ENCODE results near the gene RAC3. TPM values are rescaled to one million over a fixed set of nuclear protein-coding genes. Genes with fewer than 3 reads are reported as not detected.

The RAC3 gene
- polyA plus RNA-seq, 1 experiment: 11.5 TPM

- peaks cover 3% of the 10 kb centered on the region; the same call in 1 of the 2 replicates for H3K36me3 ChIP-seq (ENCODE audit: control insufficient read depth, insufficient read depth, low read length)
- TF ChIP-seq, protein P1, sequence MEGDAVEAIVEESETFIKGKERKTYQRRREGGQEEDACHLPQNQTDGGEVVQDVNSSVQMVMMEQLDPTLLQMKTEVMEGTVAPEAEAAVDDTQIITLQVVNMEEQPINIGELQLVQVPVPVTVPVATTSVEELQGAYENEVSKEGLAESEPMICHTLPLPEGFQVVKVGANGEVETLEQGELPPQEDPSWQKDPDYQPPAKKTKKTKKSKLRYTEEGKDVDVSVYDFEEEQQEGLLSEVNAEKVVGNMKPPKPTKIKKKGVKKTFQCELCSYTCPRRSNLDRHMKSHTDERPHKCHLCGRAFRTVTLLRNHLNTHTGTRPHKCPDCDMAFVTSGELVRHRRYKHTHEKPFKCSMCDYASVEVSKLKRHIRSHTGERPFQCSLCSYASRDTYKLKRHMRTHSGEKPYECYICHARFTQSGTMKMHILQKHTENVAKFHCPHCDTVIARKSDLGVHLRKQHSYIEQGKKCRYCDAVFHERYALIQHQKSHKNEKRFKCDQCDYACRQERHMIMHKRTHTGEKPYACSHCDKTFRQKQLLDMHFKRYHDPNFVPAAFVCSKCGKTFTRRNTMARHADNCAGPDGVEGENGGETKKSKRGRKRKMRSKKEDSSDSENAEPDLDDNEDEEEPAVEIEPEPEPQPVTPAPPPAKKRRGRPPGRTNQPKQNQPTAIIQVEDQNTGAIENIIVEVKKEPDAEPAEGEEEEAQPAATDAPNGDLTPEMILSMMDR (IDR thresholded peaks at IDR 0.05; ENCODE audit: insufficient read depth, low read depth, low read length): no peak
- H3K27me3 ChIP-seq (ENCODE audit: control insufficient read depth, insufficient read depth, low read length): no peaks in the 10 kb centered on the region
- no peak overlapping the region for H3K4me3 ChIP-seq (ENCODE audit: low read depth, low read length)
- POLR2A ChIA-PET: interaction anchor here (1.0 kb wide), 1 partner anchor 11 kb away, joined by 4 read pairs; no protein-coding TSS in a partner anchor
- no peak for DNase-seq (ENCODE audit: low read depth)
- CTCF ChIA-PET: interaction anchor here (1.1 to 2.6 kb wide), 4 partner anchors 9 to 32 kb away, joined by 3 to 16 read pairs (median 4); partner anchors contain the start of gene NOTUM
Observed at GRCh38 chr17:81992306-81993102, 39.0 kb upstream of the RAC3 start.

DNA sequence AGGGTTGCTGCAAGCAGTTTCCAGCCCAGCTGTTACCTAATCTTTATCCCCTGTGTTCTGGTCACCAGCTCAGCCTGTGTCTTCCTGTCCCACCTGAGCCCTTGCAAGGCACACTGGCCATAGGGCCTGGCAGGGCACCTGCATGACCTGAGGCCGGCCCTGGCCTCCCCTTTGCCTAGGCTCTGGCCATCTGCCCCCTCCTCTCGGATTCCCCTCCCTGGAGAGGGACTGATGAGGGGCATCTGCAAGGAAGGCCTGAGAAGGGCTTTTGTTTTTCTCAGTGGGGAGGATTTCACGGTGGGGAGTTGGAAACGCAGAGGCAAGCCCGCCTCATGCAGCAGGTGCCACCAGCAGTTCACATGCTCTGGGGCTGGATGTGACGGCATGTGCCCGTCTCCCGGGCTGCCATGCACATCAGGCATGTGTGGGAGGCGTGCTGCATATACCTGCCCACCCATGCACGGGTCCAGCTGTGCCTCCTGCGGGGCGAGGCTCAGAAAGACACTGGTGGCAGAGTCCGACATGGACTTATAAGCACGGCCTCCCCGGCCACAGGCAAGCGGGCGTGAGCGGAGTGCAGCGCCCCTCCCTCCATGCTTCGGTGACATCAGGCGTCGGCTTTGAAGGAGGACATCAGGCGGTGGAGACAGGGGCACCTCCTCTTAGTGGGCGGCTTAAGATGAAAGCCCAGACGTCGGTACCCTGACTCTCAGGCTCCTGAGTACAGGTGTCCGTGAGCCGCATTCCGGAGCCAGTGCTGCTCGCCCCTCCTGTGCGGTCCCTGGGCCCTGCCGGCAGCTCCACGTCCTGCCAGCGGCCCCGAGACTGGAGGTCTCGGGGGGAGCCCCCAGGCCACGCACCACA, 37.5 kb upstream of the RAC3 start:
- Histone ChIP-seq H3K36me3 (ENCODE audit: control insufficient read depth, insufficient read depth, low read length) (peaks cover 3% of the 10 kb centered on the region; the same call in 1 of the 2 replicates), H3K27me3 (ENCODE audit: control insufficient read depth, insufficient read depth, low read length) (no peaks in the 10 kb centered on the region), H3K4me3 (ENCODE audit: low read depth, low read length) (no peak overlapping the region)
- POLR2A ChIA-PET: no interaction called here
- DNase-seq (ENCODE audit: low read depth): no peak
- CTCF ChIA-PET: interaction anchor here (1.5 kb wide), 1 partner anchor 35 kb away, joined by 6 read pairs; no protein-coding TSS in a partner anchor
- TF ChIP-seq, protein P1 (IDR thresholded peaks at IDR 0.05; ENCODE audit: insufficient read depth, low read depth, low read length): no peak

- H3K36me3 ChIP-seq (ENCODE audit: control insufficient read depth, insufficient read depth, low read length): peaks cover 3% of the 10 kb centered on the region
- H3K4me3 ChIP-seq (ENCODE audit: low read depth, low read length): no peak overlapping the region
- H3K27me3 ChIP-seq (ENCODE audit: control insufficient read depth, insufficient read depth, low read length): no peaks in the 10 kb centered on the region
- CTCF ChIA-PET: interaction anchor here (1.1 to 1.5 kb wide), 2 partner anchors 9 to 35 kb away, joined by 4 to 6 read pairs; no protein-coding TSS in a partner anchor
- TF ChIP-seq, protein P1 (IDR thresholded peaks at IDR 0.05; ENCODE audit: insufficient read depth, low read depth, low read length): no peak
- DNase-seq (ENCODE audit: low read depth): no peak
- POLR2A ChIA-PET: no interaction called here
Observed at GRCh38 chr17:81994593-81995462, 36.6 kb upstream of the RAC3 start.

DNA sequence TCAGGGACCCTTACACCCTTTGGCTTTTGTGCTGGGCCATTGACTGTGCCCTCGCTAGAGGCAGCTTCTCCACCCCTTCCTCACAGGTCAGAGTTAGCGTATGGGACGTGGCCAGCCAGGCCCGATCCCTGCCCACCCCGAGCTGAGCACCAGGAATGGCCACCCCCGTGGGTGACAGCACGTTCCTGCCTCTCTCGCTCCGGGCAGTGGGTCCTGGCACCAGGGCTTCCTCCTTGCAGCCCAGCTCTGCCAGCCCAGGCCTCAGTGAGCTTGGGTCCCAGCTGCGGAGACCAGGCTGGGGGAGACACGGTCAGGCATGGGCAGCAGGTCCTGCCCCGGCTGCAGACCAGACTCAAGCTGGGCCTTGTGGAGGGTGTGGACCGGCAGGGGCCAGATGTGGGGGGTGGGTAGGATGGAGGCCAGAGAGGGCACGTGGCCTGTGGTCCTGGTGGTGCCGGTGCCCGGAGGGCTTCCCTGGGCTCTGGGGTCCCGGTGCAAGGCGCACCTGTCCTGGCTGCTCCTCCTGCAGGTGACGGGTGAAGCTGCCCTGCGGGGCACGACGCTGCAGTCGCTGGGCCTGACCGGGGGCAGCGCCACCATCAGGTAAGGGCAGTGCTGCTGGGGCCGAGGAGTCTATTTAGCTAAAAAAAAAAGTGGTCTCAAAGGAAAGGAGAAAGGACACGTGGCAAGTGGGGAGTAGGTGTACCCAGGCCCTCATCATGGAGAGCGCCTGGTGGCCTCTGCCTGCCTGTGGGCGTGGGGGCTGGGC, 35.8 kb upstream of the RAC3 start:
- ChIA-PET CTCF (interaction anchor here (0.6 to 1.5 kb wide), 3 partner anchors 9 to 36 kb away, joined by 3 to 6 read pairs (median 4); no protein-coding TSS in a partner anchor), POLR2A (no interaction called here)
- TF ChIP-seq, protein P1 (IDR thresholded peaks at IDR 0.05; ENCODE audit: insufficient read depth, low read depth, low read length): no peak

More for the DNA sequence above, 35.8 kb upstream of the RAC3 start:
- peaks cover 3% of the 10 kb centered on the region for H3K36me3 ChIP-seq (ENCODE audit: control insufficient read depth, insufficient read depth, low read length)
- H3K4me3 ChIP-seq (ENCODE audit: low read depth, low read length): no peak overlapping the region
- no peaks in the 10 kb centered on the region for H3K27me3 ChIP-seq (ENCODE audit: control insufficient read depth, insufficient read depth, low read length)
- no peak for DNase-seq (ENCODE audit: low read depth)

All from BJ (cell line).